Mucosa of rectum (tissue), 2 donors: ENCODE results near the gene DENND1A.

ENCODE experiments used
- H3K27ac ChIP-seq, 2 donors: one replicate each; pipeline ENCODE4 v1.7.0; 2013; ENCODE audit warnings: inconsistent platforms in 2 of 2, low read depth in 2 of 2, low read length in 2 of 2
- H3K27me3 ChIP-seq, 2 donors: one replicate each; pipeline ENCODE4 v1.7.0; 2013; ENCODE audit warnings: low read length in 2 of 2; ENCODE audit not compliant: control insufficient read depth in 2 of 2, insufficient read depth in 2 of 2
- H3K36me3 ChIP-seq, 2 donors: one replicate each; pipeline ENCODE4 v1.7.0; 2013; ENCODE audit warnings: low read length in 2 of 2; ENCODE audit not compliant: control insufficient read depth in 2 of 2, insufficient read depth in 2 of 2
- H3K4me1 ChIP-seq, 2 donors: one replicate each; pipeline ENCODE4 v1.7.0; 2013; ENCODE audit warnings: low read length in 2 of 2, mild to moderate bottlenecking in 1 of 2; ENCODE audit not compliant: control insufficient read depth in 2 of 2, insufficient read depth in 2 of 2
- H3K4me3 ChIP-seq, 2 donors: one replicate each; pipeline ENCODE4 v1.7.0; 2013; ENCODE audit warnings: low read length in 2 of 2
- H3K9ac ChIP-seq, 2 donors: one replicate each; pipeline ENCODE4 v1.7.0; 2013; ENCODE audit warnings: low read length in 2 of 2, low read depth in 1 of 2, mild to moderate bottlenecking in 1 of 2
- H3K9me3 ChIP-seq, 2 donors: one replicate each; pipeline ENCODE4 v1.7.0; 2013; ENCODE audit warnings: low read length in 2 of 2; ENCODE audit not compliant: control insufficient read depth in 2 of 2
- donor health status: healthy.
- donor health status: Normal muscosa, but diverticular disease.

Gene DENND1A

GRCh38 chr9:123757960-123758359 lies 172.0 kb downstream of the DENND1A start:
- no peak overlapping the region for H3K9ac ChIP-seq
- H3K4me3 ChIP-seq: no peak overlapping the region
- H3K27ac ChIP-seq: no peak overlapping the region
- H3K9me3 ChIP-seq: no peaks in the 10 kb centered on the region
- H3K4me1 ChIP-seq: no peaks in the 10 kb centered on the region
- H3K27me3 ChIP-seq: no peaks in the 10 kb centered on the region
- no peaks in the 10 kb centered on the region for H3K36me3 ChIP-seq

- Histone ChIP-seq H3K9me3 (no peaks in the 10 kb centered on the region), H3K27me3 (no peaks in the 10 kb centered on the region), H3K9ac (no peak overlapping the region), H3K36me3 (no peaks in the 10 kb centered on the region), H3K4me1 (no peaks in the 10 kb centered on the region), H3K4me3 (no peak overlapping the region), H3K27ac (no peak overlapping the region)
Measured at GRCh38 chr9:123757547-123757946, 172.4 kb downstream of the DENND1A start.

- Histone ChIP-seq H3K36me3 (no peaks in the 10 kb centered on the region), H3K27me3 (no peaks in the 10 kb centered on the region), H3K9ac (no peak overlapping the region), H3K9me3 (no peaks in the 10 kb centered on the region), H3K27ac (no peak overlapping the region), H3K4me3 (no peak overlapping the region), H3K4me1 (no peaks in the 10 kb centered on the region)
Measured at GRCh38 chr9:123756484-123757106, 173.3 kb downstream of the DENND1A start.

GRCh38 chr9:123753669-123754258 lies 176.2 kb downstream of the DENND1A start:
- H3K4me1 ChIP-seq: no peaks in the 10 kb centered on the region
- no peaks in the 10 kb centered on the region for H3K36me3 ChIP-seq
- H3K27ac ChIP-seq: no peak overlapping the region
- no peak overlapping the region for H3K9ac ChIP-seq
- H3K4me3 ChIP-seq: no peak overlapping the region
- H3K27me3 ChIP-seq: no peaks in the 10 kb centered on the region
- H3K9me3 ChIP-seq: no peaks in the 10 kb centered on the region

DNA sequence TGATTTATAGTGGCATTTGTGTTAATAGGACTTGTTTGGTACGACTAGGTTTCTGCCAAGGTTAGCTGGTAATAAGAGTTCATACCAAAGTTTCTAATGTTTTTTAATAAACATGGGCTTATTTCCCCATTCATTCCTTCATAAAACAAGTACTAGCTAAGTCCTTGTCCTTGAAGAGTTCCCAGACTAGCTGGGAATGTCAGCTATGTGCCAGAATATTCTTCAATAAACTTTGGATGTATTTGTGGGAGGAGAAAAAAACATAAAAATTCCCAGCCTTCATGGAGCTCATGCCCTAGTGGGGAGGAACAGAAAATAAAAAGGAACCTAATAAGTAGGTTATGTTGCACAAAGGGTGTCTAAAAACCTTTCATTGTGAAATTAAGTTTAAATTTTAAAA lies 176.9 kb downstream of the DENND1A start:
- no peak overlapping the region for H3K9ac ChIP-seq
- no peaks in the 10 kb centered on the region for H3K4me1 ChIP-seq
- H3K9me3 ChIP-seq: no peaks in the 10 kb centered on the region
- no peak overlapping the region for H3K4me3 ChIP-seq
- no peak overlapping the region for H3K27ac ChIP-seq
- no peaks in the 10 kb centered on the region for H3K27me3 ChIP-seq
- no peaks in the 10 kb centered on the region for H3K36me3 ChIP-seq

- no peaks in the 10 kb centered on the region for H3K27me3 ChIP-seq
- no peaks in the 10 kb centered on the region for H3K9me3 ChIP-seq
- no peak overlapping the region for H3K4me3 ChIP-seq
- no peaks in the 10 kb centered on the region for H3K4me1 ChIP-seq
- H3K36me3 ChIP-seq: no peaks in the 10 kb centered on the region
- no peak overlapping the region for H3K9ac ChIP-seq
- no peak overlapping the region for H3K27ac ChIP-seq
Measured at GRCh38 chr9:123749580-123750202, 180.2 kb downstream of the DENND1A start.

DNA sequence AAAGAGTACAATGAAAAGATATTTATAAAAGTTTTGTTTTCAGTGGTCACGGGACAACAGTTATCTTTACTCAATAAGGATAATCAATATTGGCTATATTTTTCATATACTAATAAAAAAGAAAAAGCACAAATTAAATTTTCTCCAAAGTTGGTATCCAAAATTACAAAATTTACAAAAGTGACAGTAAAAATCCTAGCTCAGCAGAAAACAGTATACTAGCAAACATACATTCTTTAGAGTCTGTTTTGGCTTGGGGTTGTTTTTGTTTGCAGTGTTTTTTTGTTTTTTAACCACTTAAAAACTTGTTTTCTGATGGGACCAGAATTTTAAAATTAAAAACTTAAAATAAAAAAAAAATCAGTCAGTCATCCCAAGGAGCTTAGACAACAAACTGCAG lies 183.2 kb downstream of the DENND1A start:
- Histone ChIP-seq H3K9ac (no peak overlapping the region), H3K9me3 (no peaks in the 10 kb centered on the region), H3K4me1 (no peaks in the 10 kb centered on the region), H3K27me3 (no peaks in the 10 kb centered on the region), H3K36me3 (no peaks in the 10 kb centered on the region), H3K27ac (no peak overlapping the region), H3K4me3 (no peak overlapping the region)

DNA sequence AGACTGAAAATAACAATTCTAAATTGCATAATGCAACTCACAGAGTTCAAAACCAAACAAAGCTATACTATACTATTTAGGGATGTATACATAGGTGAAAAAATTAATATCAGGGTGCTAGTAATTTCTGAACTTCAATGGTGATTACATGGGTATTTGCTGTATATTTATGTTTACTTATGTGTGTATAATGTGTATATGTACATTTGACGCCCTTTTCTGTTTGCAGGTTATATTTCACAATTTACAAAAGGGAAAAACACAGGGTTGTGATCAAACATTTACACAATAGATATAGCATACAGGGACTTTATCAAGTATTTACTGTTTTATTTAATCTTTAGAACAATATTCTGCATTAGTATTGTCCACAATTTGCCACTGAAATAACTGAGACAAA lies 184.0 kb downstream of the DENND1A start:
- Histone ChIP-seq H3K27me3 (no peaks in the 10 kb centered on the region), H3K4me1 (no peaks in the 10 kb centered on the region), H3K36me3 (no peaks in the 10 kb centered on the region), H3K27ac (no peak overlapping the region), H3K4me3 (no peak overlapping the region), H3K9ac (no peak overlapping the region), H3K9me3 (no peaks in the 10 kb centered on the region)

- H3K4me1 ChIP-seq: no peaks in the 10 kb centered on the region
- H3K9me3 ChIP-seq: no peaks in the 10 kb centered on the region
- H3K4me3 ChIP-seq: no peak overlapping the region
- H3K9ac ChIP-seq: no peak overlapping the region
- H3K36me3 ChIP-seq: no peaks in the 10 kb centered on the region
- H3K27me3 ChIP-seq: no peaks in the 10 kb centered on the region
- no peak overlapping the region for H3K27ac ChIP-seq
Measured at GRCh38 chr9:123745451-123745850, 184.5 kb downstream of the DENND1A start.

GRCh38 chr9:123743737-123744136 lies 186.2 kb downstream of the DENND1A start:
- Histone ChIP-seq H3K9me3 (no peaks in the 10 kb centered on the region), H3K27ac (no peak overlapping the region), H3K27me3 (no peaks in the 10 kb centered on the region), H3K4me3 (no peak overlapping the region), H3K36me3 (no peaks in the 10 kb centered on the region), H3K9ac (no peak overlapping the region), H3K4me1 (no peaks in the 10 kb centered on the region)
